ENCODE data around the gene NDUFAF8.
A peak's percentile ranks its signal among the peaks of the same experiment; 100 is the strongest.

Gene NDUFAF8

DNA sequence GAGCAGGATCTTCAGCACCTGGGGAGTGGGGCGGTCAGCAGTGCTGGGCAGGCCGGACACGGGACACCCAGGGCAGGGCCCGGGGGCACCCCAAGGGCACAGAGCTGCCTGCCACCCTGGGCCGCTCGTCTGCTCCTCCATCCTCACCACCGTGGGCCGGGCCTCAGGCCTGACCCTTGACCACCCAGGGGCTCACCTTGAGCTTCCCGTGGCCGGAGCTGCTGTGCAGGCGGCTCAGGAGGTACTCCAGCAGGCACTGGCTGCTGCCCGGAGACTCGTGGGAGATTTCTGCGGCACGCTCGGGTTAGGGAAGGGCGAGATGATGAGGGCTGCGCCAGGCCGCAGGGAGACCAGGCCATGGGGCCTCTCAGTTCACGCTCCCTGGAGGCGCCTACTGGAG, 2.3 kb upstream of the NDUFAF8 start:
- Mint-ChIP-seq H3K4me1 (ENCODE audit: low read depth) (peaks cover 32% of the 10 kb centered on the region), H3K4me3 (peak overlapping the region; percentile 97), H3K27me3 (no peaks in the 10 kb centered on the region), H3K9me3 (no peaks in the 10 kb centered on the region), H3K36me3 (ENCODE audit: low read depth) (peaks cover 39% of the 10 kb centered on the region), H3K27ac (no peak overlapping the region)
- no peak for DNase-seq

DNA sequence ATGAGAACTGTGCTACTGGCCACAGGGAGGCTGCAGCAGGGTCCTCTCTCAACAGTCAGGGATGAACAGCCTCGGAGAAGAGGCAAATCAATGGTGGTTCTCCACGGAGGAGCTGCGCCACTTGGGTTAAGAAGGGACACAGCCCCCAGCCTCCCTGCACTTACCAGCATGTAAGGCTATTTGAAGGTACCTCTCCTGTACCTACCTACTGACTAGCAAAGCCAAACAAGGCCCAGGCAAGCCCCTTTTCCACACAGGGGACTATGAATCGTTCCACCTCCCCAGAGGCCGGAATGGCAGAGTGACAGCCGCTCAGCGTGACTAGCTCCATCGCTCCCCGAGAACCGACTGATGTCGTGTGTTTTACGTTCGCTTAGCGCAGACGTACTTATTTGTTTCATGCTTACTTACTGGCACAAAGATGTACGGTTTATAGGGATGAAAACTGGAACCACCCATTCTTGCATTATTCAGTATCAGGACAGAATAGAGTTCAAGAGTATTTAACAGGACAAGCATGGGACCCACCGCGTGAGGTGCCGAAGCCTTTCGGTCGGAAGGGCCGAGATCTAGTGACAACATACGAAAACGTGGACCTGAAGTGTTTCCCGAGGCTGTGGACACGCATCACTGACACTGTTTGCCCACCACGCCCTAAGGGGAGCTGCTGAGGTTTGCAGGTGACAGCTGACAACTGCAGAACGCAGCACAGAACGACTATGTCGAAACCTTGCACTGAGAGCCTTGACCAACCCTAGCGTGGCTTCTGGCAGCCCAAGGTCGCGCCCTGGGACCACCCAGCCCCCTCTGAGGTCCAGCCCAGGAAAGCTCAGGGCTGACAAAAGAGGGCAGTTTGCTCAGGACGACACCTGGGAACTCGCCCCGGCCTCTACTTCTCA, 1.3 kb upstream of the NDUFAF8 start:
- Mint-ChIP-seq H3K27ac (peak overlapping the region; percentile 47), H3K4me1 (ENCODE audit: low read depth) (peaks cover 38% of the 10 kb centered on the region), H3K4me3 (peak overlapping the region; percentile 97), H3K9me3 (no peaks in the 10 kb centered on the region), H3K27me3 (no peaks in the 10 kb centered on the region), H3K36me3 (ENCODE audit: low read depth) (peaks cover 48% of the 10 kb centered on the region)
- DNase-seq, result no peak

DNA sequence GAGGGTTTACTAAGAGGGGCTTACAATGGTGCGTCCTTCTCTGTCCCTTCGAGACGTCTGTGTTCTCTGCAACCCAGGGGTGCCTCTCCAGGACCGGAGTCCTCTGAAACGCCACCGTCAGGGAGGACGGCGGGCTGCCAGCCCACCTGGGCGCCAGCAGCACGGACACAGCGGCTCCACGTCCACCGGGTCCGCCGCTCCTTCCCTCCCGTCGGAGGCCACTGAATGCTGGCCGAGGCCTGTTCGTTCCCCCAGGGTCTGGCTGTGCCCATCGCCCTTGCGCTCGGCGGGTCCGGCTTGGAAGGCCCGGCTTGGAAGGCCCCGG, 666 bp upstream of the NDUFAF8 start:
- Mint-ChIP-seq H3K9me3 (no peaks in the 10 kb centered on the region), H3K4me3 (peak overlapping the region; percentile 97), H3K36me3 (ENCODE audit: low read depth) (peaks cover 45% of the 10 kb centered on the region), H3K4me1 (ENCODE audit: low read depth) (peaks cover 38% of the 10 kb centered on the region), H3K27ac (no peak overlapping the region), H3K27me3 (no peaks in the 10 kb centered on the region)
- no peak for DNase-seq

DNA sequence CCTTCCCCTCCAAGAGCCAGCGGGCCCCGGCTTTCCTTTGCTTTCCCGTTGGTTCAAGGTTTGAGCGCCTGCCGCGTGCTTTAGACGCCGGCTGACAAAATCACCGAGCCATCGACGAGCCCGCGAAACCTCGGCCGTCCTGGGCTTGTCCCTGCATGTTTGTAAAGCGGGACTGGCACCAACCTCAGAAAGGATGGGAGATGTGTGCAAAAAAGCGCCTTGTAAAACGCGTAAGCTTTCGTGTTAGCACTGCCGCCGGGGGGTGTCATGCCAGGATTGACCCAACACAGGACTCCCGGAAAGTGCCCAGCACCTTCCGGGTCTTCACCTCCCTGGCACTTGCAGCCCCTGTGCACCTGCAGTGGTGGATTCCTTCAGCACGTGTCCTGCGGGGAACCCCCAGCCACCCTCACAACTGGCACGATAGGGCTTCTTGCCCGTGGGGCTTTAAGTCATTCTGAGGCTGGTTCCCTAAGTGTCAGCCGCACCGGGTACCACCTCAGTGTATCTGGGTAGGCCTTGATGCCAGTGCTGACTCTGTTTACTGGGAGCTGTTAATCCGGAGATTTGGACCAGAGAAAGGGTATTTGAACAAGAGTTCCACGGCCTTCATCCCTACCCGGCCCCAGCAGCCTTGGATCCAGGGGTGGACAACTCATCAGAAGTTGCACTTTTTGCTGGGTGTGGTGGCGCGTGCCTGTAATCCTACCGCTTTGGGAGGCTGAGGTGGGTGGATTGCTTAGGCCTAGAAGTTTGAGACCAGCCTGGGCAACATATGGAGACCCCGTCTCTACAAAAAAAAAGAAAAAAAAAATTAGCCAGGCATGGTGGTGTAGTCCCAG, 817 bp downstream of the NDUFAF8 start:
- Mint-ChIP-seq H3K9me3 (no peaks in the 10 kb centered on the region), H3K27ac (peak overlapping the region; percentile 97), H3K4me3 (peak overlapping the region; percentile 97), H3K4me1 (ENCODE audit: low read depth) (peaks cover 42% of the 10 kb centered on the region), H3K27me3 (no peaks in the 10 kb centered on the region), H3K36me3 (ENCODE audit: low read depth) (peaks cover 45% of the 10 kb centered on the region)
- peak; percentile 74 for DNase-seq

DNA sequence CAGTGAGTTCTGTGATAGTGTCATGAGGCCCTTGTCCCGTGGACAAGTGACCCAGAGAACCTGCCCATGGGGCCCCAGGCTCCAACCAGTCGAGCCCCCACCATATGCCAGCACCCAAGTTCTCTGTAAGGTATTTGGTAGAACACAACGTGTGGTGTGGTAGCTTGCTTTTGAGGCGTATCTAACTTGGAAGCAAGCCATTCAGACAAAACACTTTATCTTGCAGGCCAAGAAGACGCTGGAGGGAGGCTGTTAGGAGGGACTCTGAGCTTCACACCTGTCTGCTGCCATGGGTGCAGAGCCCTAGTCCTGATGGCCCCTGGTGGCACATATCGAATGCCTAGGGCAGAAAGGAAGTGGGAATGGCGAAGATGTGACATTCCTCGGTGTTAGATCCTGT, 1.6 kb downstream of the NDUFAF8 start:
- peaks cover 42% of the 10 kb centered on the region for H3K4me1 Mint-ChIP-seq (ENCODE audit: low read depth)
- H3K27me3 Mint-ChIP-seq, result no peaks in the 10 kb centered on the region
- peak overlapping the region; percentile 97 for H3K27ac Mint-ChIP-seq
- peak overlapping the region; percentile 97 for H3K4me3 Mint-ChIP-seq
- peaks cover 46% of the 10 kb centered on the region for H3K36me3 Mint-ChIP-seq (ENCODE audit: low read depth)
- no peaks in the 10 kb centered on the region for H3K9me3 Mint-ChIP-seq
- DNase-seq, result no peak

DNA sequence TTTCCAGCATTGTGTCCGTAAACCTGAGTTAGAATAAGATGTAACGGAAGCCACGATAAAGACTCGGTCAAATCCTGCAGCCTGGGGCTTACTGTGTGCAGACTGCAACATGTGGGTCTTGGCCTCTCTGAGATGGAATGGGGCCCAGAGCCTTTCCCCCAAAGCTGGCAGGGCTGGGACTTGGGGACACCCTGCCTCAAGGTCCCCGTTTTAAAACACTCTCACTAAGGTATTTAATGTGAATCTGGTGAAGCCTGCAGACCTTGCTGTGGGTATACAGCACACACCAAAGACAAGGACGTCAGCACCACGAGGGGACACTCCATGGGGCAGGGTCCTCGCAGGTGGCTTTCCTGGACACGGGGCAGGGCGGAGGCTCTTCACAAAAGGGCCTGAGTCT, 2.1 kb downstream of the NDUFAF8 start:
- Mint-ChIP-seq H3K36me3 (ENCODE audit: low read depth) (peaks cover 45% of the 10 kb centered on the region), H3K9me3 (no peaks in the 10 kb centered on the region), H3K27me3 (no peaks in the 10 kb centered on the region), H3K4me3 (peak overlapping the region; percentile 97), H3K27ac (peak overlapping the region; percentile 97), H3K4me1 (ENCODE audit: low read depth) (peaks cover 41% of the 10 kb centered on the region)
- DNase-seq, result no peak

DNA sequence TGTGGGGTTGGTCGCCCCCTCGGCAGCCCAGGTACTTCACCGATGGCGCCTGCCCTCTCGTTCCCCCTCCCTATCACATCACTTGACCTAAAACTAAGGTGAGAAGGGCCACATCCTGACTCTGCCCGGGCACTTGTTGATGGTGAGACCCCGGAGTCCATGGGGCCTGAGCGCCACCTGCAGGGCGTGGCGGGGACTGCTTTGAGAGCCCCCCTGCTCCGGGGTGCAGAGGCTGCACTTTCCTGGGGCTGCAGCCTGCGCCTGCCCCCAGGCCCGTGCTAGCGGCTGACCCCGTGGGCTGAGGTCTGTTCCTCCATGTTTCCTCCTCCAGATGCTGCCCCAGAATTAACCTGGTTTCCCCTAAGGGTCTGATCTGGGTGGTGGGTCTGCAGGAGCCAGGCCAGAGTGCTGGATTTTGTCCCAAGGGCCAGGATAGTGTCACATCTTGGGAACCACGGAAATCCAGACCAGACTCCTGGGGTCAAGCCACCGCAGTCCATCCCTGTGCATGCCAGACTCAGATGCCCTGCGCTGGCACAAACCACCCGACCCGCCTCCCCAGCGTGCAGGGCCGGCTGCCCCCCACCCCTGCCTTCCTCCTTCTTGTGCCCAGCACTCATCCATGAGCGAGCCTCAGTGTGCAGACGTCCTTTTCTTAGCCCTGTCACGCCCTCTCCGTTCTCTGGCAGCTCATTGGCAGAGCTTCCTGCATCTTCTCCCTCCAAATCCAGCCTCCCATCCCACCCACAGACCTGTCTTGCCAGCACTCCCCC, 2.7 kb downstream of the NDUFAF8 start:
- H3K27ac Mint-ChIP-seq, result peak overlapping the region; percentile 97
- no peaks in the 10 kb centered on the region for H3K9me3 Mint-ChIP-seq
- peaks cover 40% of the 10 kb centered on the region for H3K4me1 Mint-ChIP-seq (ENCODE audit: low read depth)
- peaks cover 46% of the 10 kb centered on the region for H3K36me3 Mint-ChIP-seq (ENCODE audit: low read depth)
- DNase-seq, result peak; percentile 80
- no peaks in the 10 kb centered on the region for H3K27me3 Mint-ChIP-seq
- peak overlapping the region; percentile 33 for H3K4me3 Mint-ChIP-seq

DNA sequence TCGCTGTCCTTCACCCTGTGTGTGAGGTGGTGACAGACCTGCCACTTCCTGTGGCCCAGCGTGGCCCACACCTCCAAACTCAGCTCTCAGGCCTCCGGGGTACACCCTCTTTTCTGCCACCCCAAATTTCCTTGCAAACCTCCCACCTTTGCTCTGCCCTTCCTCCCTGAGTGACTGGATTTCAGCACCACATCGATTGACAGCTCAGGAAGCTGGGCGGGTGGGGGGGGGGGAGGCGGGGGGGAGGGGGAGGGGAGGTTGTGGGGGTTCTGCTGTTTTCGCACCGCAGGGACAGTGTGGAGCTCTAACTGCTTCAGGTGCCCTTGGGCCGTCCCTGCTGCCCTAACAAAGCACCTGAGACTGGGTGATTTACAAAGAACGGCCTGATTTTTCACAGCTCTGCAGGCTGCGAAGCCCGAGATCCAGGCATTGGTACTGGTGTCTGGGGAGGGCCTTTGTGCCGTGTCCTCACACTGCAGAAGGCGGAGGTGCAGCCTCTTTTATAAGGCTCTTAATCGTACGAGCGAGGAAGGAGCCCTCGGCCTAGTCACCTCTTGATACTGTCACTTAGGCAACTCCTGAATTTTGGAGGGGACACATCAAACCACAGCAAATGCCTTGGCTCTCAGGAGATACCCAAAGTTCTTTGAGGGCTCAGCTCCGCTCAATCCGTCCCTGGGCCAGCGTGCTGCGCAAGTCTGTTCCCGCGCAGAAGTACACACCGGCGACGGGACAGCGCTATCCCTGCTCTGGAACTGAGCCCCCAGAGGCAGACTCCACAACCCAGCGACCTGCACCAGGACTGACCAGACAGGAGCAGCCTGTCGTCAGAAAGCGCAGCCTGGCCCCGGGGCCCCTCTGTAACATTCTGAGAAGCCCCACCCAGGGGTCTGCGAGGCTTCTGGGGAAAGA, 3.6 kb downstream of the NDUFAF8 start:
- Mint-ChIP-seq H3K4me1 (ENCODE audit: low read depth) (peaks cover 32% of the 10 kb centered on the region), H3K27ac (peak overlapping the region; percentile 61), H3K4me3 (peak overlapping the region; percentile 33), H3K9me3 (no peaks in the 10 kb centered on the region), H3K27me3 (no peaks in the 10 kb centered on the region), H3K36me3 (ENCODE audit: low read depth) (peaks cover 48% of the 10 kb centered on the region)
- no peak for DNase-seq

DNA sequence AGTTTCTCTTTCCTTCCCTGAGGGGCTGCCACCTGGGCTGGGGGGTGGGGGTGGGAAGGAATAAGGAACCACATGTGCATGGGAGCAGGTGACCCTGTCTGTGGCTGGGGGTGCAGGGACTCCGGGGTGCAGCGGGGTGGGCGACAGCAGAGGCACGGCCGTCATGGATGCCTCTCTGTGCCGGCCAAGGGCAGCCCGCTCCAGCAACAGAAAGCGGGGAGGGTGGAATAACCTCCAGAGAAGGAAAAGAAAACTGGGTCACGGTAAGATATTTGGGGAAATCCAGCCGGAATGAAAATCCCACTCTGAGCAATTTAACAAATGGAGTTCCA, 4.2 kb downstream of the NDUFAF8 start:
- no peak for DNase-seq
- Mint-ChIP-seq H3K36me3 (ENCODE audit: low read depth) (peaks cover 49% of the 10 kb centered on the region), H3K27ac (peak overlapping the region; percentile 22), H3K4me1 (ENCODE audit: low read depth) (peaks cover 28% of the 10 kb centered on the region), H3K9me3 (no peaks in the 10 kb centered on the region), H3K27me3 (no peaks in the 10 kb centered on the region), H3K4me3 (no peak overlapping the region)

DNA sequence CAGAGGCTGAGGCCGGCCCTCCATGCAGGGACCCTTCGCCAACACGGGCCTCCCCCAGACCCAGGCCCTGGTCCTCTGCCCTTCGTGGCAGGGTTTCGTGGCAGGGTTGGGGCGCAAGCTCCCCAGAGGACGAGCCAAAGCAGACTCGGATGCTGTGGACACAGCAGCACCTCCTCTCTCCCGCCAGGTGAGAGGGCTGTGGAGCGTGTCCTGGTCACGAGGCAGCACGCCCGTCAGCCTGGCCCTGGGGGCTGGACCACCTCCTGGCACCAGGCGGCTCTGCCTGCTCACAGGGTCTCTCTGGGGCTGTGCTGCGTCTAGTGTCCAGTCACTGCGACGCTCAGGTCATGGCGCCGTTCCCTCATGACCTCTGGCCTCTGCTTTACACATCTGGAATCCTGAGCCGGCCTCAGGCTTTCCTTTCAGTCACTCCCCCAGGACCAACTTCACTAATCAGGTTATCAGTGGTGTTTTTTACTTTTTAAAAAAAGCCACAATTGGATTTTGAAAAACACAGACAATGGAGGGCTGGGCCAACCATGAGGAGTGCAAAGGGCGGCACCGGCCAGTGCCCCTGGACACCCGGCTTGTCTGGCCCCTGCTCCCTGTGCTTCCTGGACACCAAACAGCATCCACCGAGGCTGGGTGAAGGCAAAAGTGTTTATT, 5.4 kb downstream of the NDUFAF8 start:
- H3K4me3 Mint-ChIP-seq, result no peak overlapping the region
- no peaks in the 10 kb centered on the region for H3K27me3 Mint-ChIP-seq

DNA sequence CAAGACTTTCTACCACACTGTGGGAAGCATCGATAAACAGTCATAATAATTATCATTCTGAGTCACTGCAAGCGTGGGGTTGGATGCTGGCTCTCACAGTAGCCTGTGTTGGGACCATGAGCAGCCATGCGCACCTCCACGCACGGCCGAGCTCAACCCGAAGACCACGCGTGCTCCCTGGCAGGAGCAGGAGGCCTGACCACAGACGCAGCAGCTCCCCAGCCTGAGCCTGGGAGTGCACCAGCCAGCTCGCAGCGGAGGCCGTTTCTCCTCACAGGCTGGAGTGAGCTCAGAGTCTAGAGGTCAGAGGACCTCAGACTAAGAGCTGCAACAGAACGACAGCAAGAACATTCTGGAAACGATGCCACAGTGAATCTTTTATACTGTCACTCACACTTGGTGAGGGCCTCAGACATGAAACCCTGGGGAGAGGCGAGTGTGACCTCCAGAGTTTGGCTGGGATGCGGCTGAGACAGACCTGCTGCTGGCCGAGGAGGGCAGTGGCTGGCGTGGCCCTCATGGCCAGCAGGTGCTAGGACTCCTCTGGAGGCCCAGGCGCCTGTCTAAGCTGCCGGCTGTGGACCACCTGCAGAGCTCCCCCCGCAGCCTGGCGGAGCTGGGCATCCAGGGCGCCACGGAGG, 6.0 kb downstream of the NDUFAF8 start:
- Mint-ChIP-seq H3K36me3 (ENCODE audit: low read depth) (peaks cover 51% of the 10 kb centered on the region), H3K27me3 (no peaks in the 10 kb centered on the region), H3K4me3 (no peak overlapping the region), H3K27ac (peak overlapping the region; percentile 77), H3K4me1 (ENCODE audit: low read depth) (peaks cover 27% of the 10 kb centered on the region), H3K9me3 (no peaks in the 10 kb centered on the region)
- DNase-seq, result peak; percentile 44

More for the DNA sequence above, 5.4 kb downstream of the NDUFAF8 start:
- H3K9me3 Mint-ChIP-seq, result no peaks in the 10 kb centered on the region
- no peak for DNase-seq
- peaks cover 29% of the 10 kb centered on the region for H3K4me1 Mint-ChIP-seq (ENCODE audit: low read depth)
- peak overlapping the region; percentile 77 for H3K27ac Mint-ChIP-seq
- peaks cover 52% of the 10 kb centered on the region for H3K36me3 Mint-ChIP-seq (ENCODE audit: low read depth)

DNA sequence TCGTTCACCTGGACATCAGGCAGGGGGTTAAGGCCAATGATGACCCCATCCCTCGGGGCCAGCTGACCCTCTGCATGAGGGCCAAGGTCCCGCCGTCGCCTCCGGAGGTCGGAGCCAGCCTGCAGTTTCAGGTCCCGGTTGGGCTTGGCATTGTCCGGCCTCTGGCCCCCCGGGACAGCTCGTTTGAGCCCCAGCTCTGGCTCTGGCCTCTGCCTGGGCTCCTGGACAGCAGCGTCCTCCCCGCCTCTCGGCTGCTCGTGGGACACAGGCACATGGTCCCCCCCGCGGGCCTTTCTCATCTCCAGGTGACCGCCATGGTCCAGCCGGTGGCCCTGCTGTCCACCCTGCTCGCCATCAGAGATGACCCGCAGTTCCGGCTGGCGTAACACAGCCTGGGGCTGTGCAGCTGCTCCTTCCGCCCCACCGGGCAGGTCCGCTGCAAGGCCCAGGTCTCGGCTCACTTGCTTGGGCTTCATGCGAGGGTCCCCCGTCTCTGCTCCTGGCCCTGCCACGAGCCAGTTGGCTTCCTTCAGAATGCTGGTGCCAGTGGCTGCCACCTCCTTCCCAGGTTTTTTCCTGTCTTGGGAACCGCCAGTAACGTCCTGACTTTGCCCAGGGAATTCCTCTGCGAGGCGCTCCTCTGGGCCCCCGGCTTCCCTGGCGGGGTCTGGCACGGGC, 6.7 kb downstream of the NDUFAF8 start:
- no peaks in the 10 kb centered on the region for H3K27me3 Mint-ChIP-seq
- H3K36me3 Mint-ChIP-seq (ENCODE audit: low read depth), result peaks cover 50% of the 10 kb centered on the region

DNA sequence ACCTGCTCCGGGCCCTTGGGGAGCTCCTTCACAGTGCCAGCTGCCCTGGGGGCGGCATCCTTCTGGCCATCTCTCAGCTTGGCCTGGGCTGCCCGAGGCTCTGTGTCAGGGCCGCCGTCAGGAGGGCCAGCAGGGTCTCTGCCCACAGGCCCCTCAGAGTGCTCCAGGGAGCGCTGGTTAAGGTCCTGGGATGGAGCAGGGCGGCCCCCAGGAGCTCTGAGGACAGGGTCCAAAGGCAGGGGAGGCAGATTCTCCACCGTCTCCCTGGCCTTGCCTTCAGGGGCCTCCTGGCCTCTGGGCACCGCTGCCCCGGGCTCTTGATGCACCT, 7.2 kb downstream of the NDUFAF8 start:
- no peaks in the 10 kb centered on the region for H3K9me3 Mint-ChIP-seq
- H3K27ac Mint-ChIP-seq, result no peak overlapping the region
- H3K4me1 Mint-ChIP-seq (ENCODE audit: low read depth), result peaks cover 19% of the 10 kb centered on the region
- no peak for DNase-seq
- H3K36me3 Mint-ChIP-seq (ENCODE audit: low read depth), result peaks cover 48% of the 10 kb centered on the region
- H3K4me3 Mint-ChIP-seq, result no peak overlapping the region
- no peaks in the 10 kb centered on the region for H3K27me3 Mint-ChIP-seq

More for the DNA sequence above, 6.7 kb downstream of the NDUFAF8 start:
- H3K4me3 Mint-ChIP-seq, result no peak overlapping the region
- no peak for DNase-seq
- no peaks in the 10 kb centered on the region for H3K9me3 Mint-ChIP-seq
- no peak overlapping the region for H3K27ac Mint-ChIP-seq
- H3K4me1 Mint-ChIP-seq (ENCODE audit: low read depth), result peaks cover 24% of the 10 kb centered on the region
